ENCODE measurements around the gene RFC5.
"Not testable (repeated sequence)": the region's sequence is repeated elsewhere in the genome, so short reads cannot be mapped to it uniquely, and the experiment has no call there.

RFC5 gene

GRCh38 chr12:118016424-118017264 is at the start of gene RFC5:
TSS of gene RFC5 (plus strand) at chr12:118016703. CDS start at chr12:118016828, 125 bp downstream.
- DNase-seq, result peak; percentile 97

- no peak for DNase-seq
These were observed 49.5 kb upstream of the RFC5 start for GRCh38 chr12:117967043-117967442.

GRCh38 chr12:117967512-117967911 is 49.0 kb upstream of the RFC5 start:
- DNase-seq, result no peak

GRCh38 chr12:117968151-117968789 is 48.2 kb upstream of the RFC5 start:
- DNase-seq, result no peak

- peak; percentile 36 for DNase-seq
These were observed 47.5 kb upstream of the RFC5 start, which contains the start of gene KSR2 for GRCh38 chr12:117968826-117969659. TSS of gene KSR2 (minus strand) at chr12:117968990. CDS start at chr12:117968255, 735 bp downstream.

GRCh38 chr12:117970334-117970733 is 46.2 kb upstream of the RFC5 start:
- DNase-seq, result no peak

- DNase-seq, result no peak
These were observed 44.2 kb upstream of the RFC5 start for GRCh38 chr12:117972301-117972700.

- no peak for DNase-seq
These were observed 41.5 kb upstream of the RFC5 start for GRCh38 chr12:117975006-117975405.

GRCh38 chr12:117977373-117977772 is 39.1 kb upstream of the RFC5 start:
- no peak for DNase-seq

GRCh38 chr12:117980616-117981015 is 35.9 kb upstream of the RFC5 start:
- DNase-seq, result no peak

GRCh38 chr12:117981267-117981666 is 35.2 kb upstream of the RFC5 start:
- DNase-seq, result no peak

- no peak for DNase-seq
These were observed 31.3 kb upstream of the RFC5 start for GRCh38 chr12:117985182-117985581.

- no peak for DNase-seq
These were observed 29.6 kb upstream of the RFC5 start for GRCh38 chr12:117986705-117987469.

- no peak for DNase-seq
These were observed 21.7 kb upstream of the RFC5 start for GRCh38 chr12:117994551-117995438.

- no peak for DNase-seq
These were observed 17.8 kb upstream of the RFC5 start for GRCh38 chr12:117998719-117999118.

- not testable (repeated sequence) for DNase-seq
These were observed 16.7 kb upstream of the RFC5 start for GRCh38 chr12:117999806-118000205.

- DNase-seq, result no peak
These were observed 5.6 kb upstream of the RFC5 start for GRCh38 chr12:118010903-118011302.

- DNase-seq, result no peak
These were observed 5.1 kb upstream of the RFC5 start for GRCh38 chr12:118011377-118011776.

- DNase-seq, result no peak
These were observed 4.5 kb upstream of the RFC5 start for GRCh38 chr12:118011961-118012360.

- DNase-seq, result no peak
These were observed 3.2 kb upstream of the RFC5 start for GRCh38 chr12:118013283-118013682.

- no peak for DNase-seq
These were observed 1.2 kb upstream of the RFC5 start for GRCh38 chr12:118015306-118015705.

Data from CD4-positive, alpha-beta T cell treated with Interleukin-15 for 1 hour (primary cell).